HFF-Myc (cell line): ENCODE data around the gene COQ2.

ENCODE experiments used
- DNase-seq: peaks from one replicate; pipeline ENCODE4 v3.0.0-alpha.2; 2011; ENCODE audit warnings: low read depth; ENCODE audit errors: extremely low read depth
- H3K4me3 ChIP-seq: replicated peaks from 2 replicates; pipeline ENCODE4 v1.5.1; 2011; ENCODE audit warnings: low read depth, mild to moderate bottlenecking, control low read depth, low read length
- CTCF ChIP-seq: IDR thresholded peaks from 2 replicates; pipeline ENCODE4 v1.5.1; 2012; ENCODE audit warnings: mild to moderate bottlenecking, low read depth, low read length, control low read depth; ENCODE audit errors: missing control alignments

COQ2 gene

GRCh38 chr4:83320548-83320947 lies 36.0 kb upstream of the COQ2 start:
- no peak for DNase-seq
- TF ChIP-seq CTCF = no peak
- no peak overlapping the region for H3K4me3 ChIP-seq

GRCh38 chr4:83318666-83319065 lies 34.1 kb upstream of the COQ2 start:
- TF ChIP-seq CTCF = no peak
- no peak overlapping the region for H3K4me3 ChIP-seq
- DNase-seq = no peak

GRCh38 chr4:83317671-83318070 lies 33.1 kb upstream of the COQ2 start:
- TF ChIP-seq CTCF = no peak

GRCh38 chr4:83316459-83317165 lies 32.0 kb upstream of the COQ2 start:
- TF ChIP-seq CTCF = no peak
- H3K4me3 ChIP-seq = no peak overlapping the region
- DNase-seq = no peak

More at GRCh38 chr4:83317671-83318070, 33.1 kb upstream of the COQ2 start:
- H3K4me3 ChIP-seq = no peak overlapping the region
- no peak for DNase-seq

GRCh38 chr4:83315341-83315870 lies 30.8 kb upstream of the COQ2 start:
- no peak for TF ChIP-seq CTCF
- no peak for DNase-seq
- no peak overlapping the region for H3K4me3 ChIP-seq

GRCh38 chr4:83308672-83309071 lies 24.1 kb upstream of the COQ2 start:
- DNase-seq = no peak
- TF ChIP-seq CTCF = no peak
- no peak overlapping the region for H3K4me3 ChIP-seq
